GM21515 (cell line): ENCODE data around the gene FBXW11.

Experiments used
- ATAC-seq: cut with Tn5 transposase; IDR thresholded peaks from one replicate; pipeline ENCODE4 v1.9.1; 2021; ENCODE audit not compliant: unreplicated experiment

FBXW11 gene

GRCh38 chr5:171813813-171814490 is 192.5 kb downstream of the FBXW11 start:
- no peak for ATAC-seq

- no peak for ATAC-seq
These were observed 193.2 kb downstream of the FBXW11 start for GRCh38 chr5:171813270-171813669.
